Panc1 (cell line): ENCODE data around the gene TSHZ3. TPM values are rescaled to one million over a fixed set of nuclear protein-coding genes. Genes with fewer than 3 reads are reported as not detected.
A peak's percentile ranks its signal among the peaks of the same experiment; 100 is the strongest.

Experiments
- ATAC-seq: fragments of 200-7000 bp; cut with Tn5 transposase; 2 replicates; pipeline ENCODE4 v1.9.1; 2020; ENCODE audit warnings: mild to moderate bottlenecking, moderate library complexity
- BruUV-seq: library from RNA; stranded (reverse); fragments of 400-500 nt; replicated peaks from 2 replicates; lab custom pipeline; 2021; lab: Mats Ljungman, UMichigan
- CTCF ChIA-PET: fragments of 300-600 bp; sonication (Branson Sonifier 250); formaldehyde crosslinking; loops from one replicate; lab custom pipeline; 2022; ENCODE audit warnings: antibody characterized with exemption; lab: Charles Lee
- POLR2A ChIA-PET: fragments of 300-600 bp; sonication (Branson Sonifier 250); formaldehyde crosslinking; loops from one replicate; lab custom pipeline; 2022; ENCODE audit warnings: antibody characterized with exemption; lab: Charles Lee
- DNase-seq: peaks from one replicate; pipeline ENCODE4 v3.0.0-alpha.2; 2010; ENCODE audit warnings: low read depth, low spot score
- H3K27ac ChIP-seq: 2 replicates; pipeline ENCODE4 v1.5.1; 2011; ENCODE audit warnings: mild to moderate bottlenecking, low read length, inconsistent platforms
- H3K27me3 ChIP-seq: fragments of 200-500 bp; sonication (Bioruptor generic); 2 replicates; pipeline ENCODE4 v1.6.0; 2014; ENCODE audit warnings: low read length, inconsistent platforms; ENCODE audit not compliant: control insufficient read depth, insufficient read depth
- H3K36me3 ChIP-seq: fragments of 200-500 bp; sonication (Bioruptor generic); 2 replicates; pipeline ENCODE4 v1.5.1; 2014; ENCODE audit warnings: inconsistent platforms, mild to moderate bottlenecking, low read length, moderate library complexity; ENCODE audit not compliant: control insufficient read depth, insufficient read depth
- H3K4me1 ChIP-seq: 2 replicates; pipeline ENCODE4 v1.5.1; 2011; ENCODE audit warnings: inconsistent platforms, mild to moderate bottlenecking, low read length, moderate library complexity; ENCODE audit not compliant: control insufficient read depth, insufficient read depth
- H3K4me3 ChIP-seq, 2 experiments: 2 replicates each; pipeline ENCODE4 v1.5.1; 2011 to 2012; ENCODE audit warnings: low read depth in 2 of 2, low read length in 2 of 2, mild to moderate bottlenecking in 2 of 2, inconsistent platforms in 1 of 2, moderate library complexity in 1 of 2
- H3K9me3 ChIP-seq: fragments of 200-500 bp; sonication (Bioruptor generic); 2 replicates; pipeline ENCODE4 v1.5.1; 2014; ENCODE audit warnings: low read depth, mild to moderate bottlenecking, inconsistent platforms, low read length, moderate library complexity; ENCODE audit not compliant: control insufficient read depth, insufficient read depth
- POLR2AphosphoS5 ChIP-seq: IDR thresholded peaks from 2 replicates; pipeline ENCODE4 v1.6.1; 2012; ENCODE audit warnings: mild to moderate bottlenecking, low read depth, low read length, moderate library complexity
- SIN3A ChIP-seq: IDR thresholded peaks from 2 replicates; pipeline ENCODE4 v1.6.1; 2012; ENCODE audit warnings: low read depth, mild to moderate bottlenecking, low read length, moderate library complexity, borderline replicate concordance; ENCODE audit not compliant: insufficient read depth
- TCF7L2 ChIP-seq: IDR thresholded peaks from 2 replicates; pipeline ENCODE4 v1.6.1; 2011; ENCODE audit warnings: mild to moderate bottlenecking, low read depth, low read length, inconsistent platforms
- in situ Hi-C: cut with HindIII; loops from 2 replicates; pipeline ENCODE4 v1.10.0; 2016; ENCODE audit warnings: low sequenced_read_pairs, low pct_unique_long_range_greater_than_20kb
- intact Hi-C: fragments of 100-400 bp; cut with micrococcal nuclease; formaldehyde crosslinking; loops from one replicate; pipeline ENCODE4 v1.10.0; 2022; ENCODE audit not compliant: unreplicated experiment
- total RNA-seq: library from RNA; stranded (reverse); gene quantifications from one replicate; pipeline ENCODE4 v1.2.1, GENCODE V29; 2021; ENCODE audit not compliant: unreplicated experiment
- TF ChIP-seq, protein P1 (sequence below): fragments of 450-650 bp; IDR thresholded peaks from 2 replicates; pipeline ENCODE4 v1.5.1; 2017; ENCODE audit warnings: mild to moderate bottlenecking
- TF ChIP-seq, protein P2 (sequence below), 2 experiments: IDR thresholded peaks; 2 replicates each; pipeline ENCODE4 v1.6.1; 2011 to 2012; ENCODE audit warnings: low read depth in 2 of 2, control low read depth in 1 of 2, low read length in 1 of 2, mild to moderate bottlenecking in 1 of 2, moderate library complexity in 1 of 2; ENCODE audit not compliant: insufficient read depth in 1 of 2

Gene TSHZ3
- total RNA-seq, 1 experiment from 2014 or later: 7.8 TPM

DNA sequence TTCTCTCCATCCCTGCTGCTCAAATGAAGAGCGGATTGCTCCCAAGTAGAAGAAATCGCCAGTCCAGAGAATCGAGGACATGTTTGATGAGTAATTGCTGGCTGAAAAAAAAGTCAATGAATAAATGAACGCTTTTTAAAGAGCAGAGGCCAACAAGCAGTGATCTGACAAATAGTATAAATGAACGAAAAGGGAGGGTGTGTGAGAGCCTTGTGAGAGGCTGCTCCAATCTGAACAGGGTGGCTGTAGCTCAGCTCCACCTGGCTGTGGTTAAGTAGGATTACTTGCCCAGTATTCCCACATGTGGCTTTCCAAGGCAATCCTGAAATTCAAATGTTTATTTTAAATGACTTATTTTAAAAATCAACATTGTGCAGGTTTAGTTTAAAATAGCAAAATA, 117.1 kb downstream of the TSHZ3 start:
- POLR2A ChIA-PET: no interaction called here
- in situ Hi-C loops: no loop called here
- no TSS peak for BruUV-seq
- no peak for ATAC-seq
- intact Hi-C loops: no loop called here
- Histone ChIP-seq H3K9me3 (no peaks in the 10 kb centered on the region), H3K4me1 (no peaks in the 10 kb centered on the region), H3K36me3 (no peaks in the 10 kb centered on the region), H3K27ac (no peak overlapping the region), H3K4me3 (no peak overlapping the region), H3K27me3 (no peaks in the 10 kb centered on the region)
- CTCF ChIA-PET: no interaction called here
- TF ChIP-seq TCF7L2 (no peak), POLR2AphosphoS5 (no peak), SIN3A (no peak)
- TF ChIP-seq, protein P1, sequence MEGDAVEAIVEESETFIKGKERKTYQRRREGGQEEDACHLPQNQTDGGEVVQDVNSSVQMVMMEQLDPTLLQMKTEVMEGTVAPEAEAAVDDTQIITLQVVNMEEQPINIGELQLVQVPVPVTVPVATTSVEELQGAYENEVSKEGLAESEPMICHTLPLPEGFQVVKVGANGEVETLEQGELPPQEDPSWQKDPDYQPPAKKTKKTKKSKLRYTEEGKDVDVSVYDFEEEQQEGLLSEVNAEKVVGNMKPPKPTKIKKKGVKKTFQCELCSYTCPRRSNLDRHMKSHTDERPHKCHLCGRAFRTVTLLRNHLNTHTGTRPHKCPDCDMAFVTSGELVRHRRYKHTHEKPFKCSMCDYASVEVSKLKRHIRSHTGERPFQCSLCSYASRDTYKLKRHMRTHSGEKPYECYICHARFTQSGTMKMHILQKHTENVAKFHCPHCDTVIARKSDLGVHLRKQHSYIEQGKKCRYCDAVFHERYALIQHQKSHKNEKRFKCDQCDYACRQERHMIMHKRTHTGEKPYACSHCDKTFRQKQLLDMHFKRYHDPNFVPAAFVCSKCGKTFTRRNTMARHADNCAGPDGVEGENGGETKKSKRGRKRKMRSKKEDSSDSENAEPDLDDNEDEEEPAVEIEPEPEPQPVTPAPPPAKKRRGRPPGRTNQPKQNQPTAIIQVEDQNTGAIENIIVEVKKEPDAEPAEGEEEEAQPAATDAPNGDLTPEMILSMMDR: peak; percentile 47
- no peak for DNase-seq

DNA sequence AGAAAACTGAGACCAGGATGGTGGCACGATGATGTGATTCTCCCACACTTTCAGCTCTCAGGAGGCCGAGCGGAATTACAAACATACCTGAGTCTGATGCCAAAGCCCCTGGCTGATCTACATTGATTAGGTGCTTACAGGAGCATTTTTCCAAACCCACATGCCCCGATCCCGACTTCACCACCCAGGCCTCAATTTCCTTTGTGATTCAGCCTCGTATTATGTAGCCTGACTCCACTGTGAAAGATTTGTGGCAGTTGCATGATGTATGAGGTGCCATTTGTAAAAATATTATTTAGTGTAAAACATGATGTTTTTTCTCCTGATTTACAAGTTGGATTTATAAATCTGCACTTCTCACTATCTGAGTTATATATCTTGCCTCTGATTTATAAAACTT, 118.0 kb downstream of the TSHZ3 start:
- Histone ChIP-seq H3K27me3 (no peaks in the 10 kb centered on the region), H3K4me3 (no peak overlapping the region), H3K4me1 (no peaks in the 10 kb centered on the region), H3K27ac (no peak overlapping the region), H3K9me3 (no peaks in the 10 kb centered on the region), H3K36me3 (no peaks in the 10 kb centered on the region)
- ChIA-PET CTCF (no interaction called here), POLR2A (no interaction called here)
- no TSS peak for BruUV-seq
- DNase-seq (no peak), ATAC-seq (no peak)
- in situ Hi-C loops (no loop called here), intact Hi-C loops (no loop called here)
- no peak for TF ChIP-seq TCF7L2
- TF ChIP-seq, protein P1: no peak
- TF ChIP-seq, protein P2, sequence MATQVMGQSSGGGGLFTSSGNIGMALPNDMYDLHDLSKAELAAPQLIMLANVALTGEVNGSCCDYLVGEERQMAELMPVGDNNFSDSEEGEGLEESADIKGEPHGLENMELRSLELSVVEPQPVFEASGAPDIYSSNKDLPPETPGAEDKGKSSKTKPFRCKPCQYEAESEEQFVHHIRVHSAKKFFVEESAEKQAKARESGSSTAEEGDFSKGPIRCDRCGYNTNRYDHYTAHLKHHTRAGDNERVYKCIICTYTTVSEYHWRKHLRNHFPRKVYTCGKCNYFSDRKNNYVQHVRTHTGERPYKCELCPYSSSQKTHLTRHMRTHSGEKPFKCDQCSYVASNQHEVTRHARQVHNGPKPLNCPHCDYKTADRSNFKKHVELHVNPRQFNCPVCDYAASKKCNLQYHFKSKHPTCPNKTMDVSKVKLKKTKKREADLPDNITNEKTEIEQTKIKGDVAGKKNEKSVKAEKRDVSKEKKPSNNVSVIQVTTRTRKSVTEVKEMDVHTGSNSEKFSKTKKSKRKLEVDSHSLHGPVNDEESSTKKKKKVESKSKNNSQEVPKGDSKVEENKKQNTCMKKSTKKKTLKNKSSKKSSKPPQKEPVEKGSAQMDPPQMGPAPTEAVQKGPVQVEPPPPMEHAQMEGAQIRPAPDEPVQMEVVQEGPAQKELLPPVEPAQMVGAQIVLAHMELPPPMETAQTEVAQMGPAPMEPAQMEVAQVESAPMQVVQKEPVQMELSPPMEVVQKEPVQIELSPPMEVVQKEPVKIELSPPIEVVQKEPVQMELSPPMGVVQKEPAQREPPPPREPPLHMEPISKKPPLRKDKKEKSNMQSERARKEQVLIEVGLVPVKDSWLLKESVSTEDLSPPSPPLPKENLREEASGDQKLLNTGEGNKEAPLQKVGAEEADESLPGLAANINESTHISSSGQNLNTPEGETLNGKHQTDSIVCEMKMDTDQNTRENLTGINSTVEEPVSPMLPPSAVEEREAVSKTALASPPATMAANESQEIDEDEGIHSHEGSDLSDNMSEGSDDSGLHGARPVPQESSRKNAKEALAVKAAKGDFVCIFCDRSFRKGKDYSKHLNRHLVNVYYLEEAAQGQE (IDR thresholded peaks at IDR 0.05; ENCODE audit: insufficient read depth in 1 of 2, low read depth in 2 of 2, low read length in 1 of 2): no peak
- no peak for TF ChIP-seq SIN3A
- TF ChIP-seq POLR2AphosphoS5: no peak
